GM18511 (cell line): Measurements from ENCODE around the gene PLXDC2.

ENCODE experiments used
- ATAC-seq: cut with Tn5 transposase; IDR thresholded peaks from one replicate; pipeline ENCODE4 v1.9.1; 2021; ENCODE audit warnings: mild to moderate bottlenecking, moderate library complexity; ENCODE audit not compliant: unreplicated experiment

Gene PLXDC2

GRCh38 chr10:19904202-19904661, 88.0 kb downstream of the PLXDC2 start:
- ATAC-seq: peak; percentile 97

- ATAC-seq: no peak
Observed at GRCh38 chr10:19906108-19906791, 90.0 kb downstream of the PLXDC2 start.

- ATAC-seq: no peak
Observed at GRCh38 chr10:19908991-19909696, 92.9 kb downstream of the PLXDC2 start.

GRCh38 chr10:19911886-19912285, 95.7 kb downstream of the PLXDC2 start:
- no peak for ATAC-seq

GRCh38 chr10:19913987-19914386, 97.8 kb downstream of the PLXDC2 start:
- ATAC-seq: no peak

GRCh38 chr10:19915125-19915524, 98.9 kb downstream of the PLXDC2 start:
- ATAC-seq: no peak

- no peak for ATAC-seq
Observed at GRCh38 chr10:19915816-19916215, 99.6 kb downstream of the PLXDC2 start.

GRCh38 chr10:19917751-19918478, 101.7 kb downstream of the PLXDC2 start:
- no peak for ATAC-seq

GRCh38 chr10:19918794-19919193, 102.6 kb downstream of the PLXDC2 start:
- ATAC-seq: no peak

- ATAC-seq: no peak
Observed at GRCh38 chr10:19919671-19920070, 103.4 kb downstream of the PLXDC2 start.

- ATAC-seq: no peak
Observed at GRCh38 chr10:19920075-19920726, 104.0 kb downstream of the PLXDC2 start.

GRCh38 chr10:19921300-19922140, 105.3 kb downstream of the PLXDC2 start:
- ATAC-seq: no peak

- no peak for ATAC-seq
Observed at GRCh38 chr10:19922236-19922963, 106.2 kb downstream of the PLXDC2 start.

GRCh38 chr10:19925064-19925463, 108.8 kb downstream of the PLXDC2 start:
- no peak for ATAC-seq

GRCh38 chr10:19928936-19929335, 112.7 kb downstream of the PLXDC2 start:
- no peak for ATAC-seq

GRCh38 chr10:19929506-19930140, 113.4 kb downstream of the PLXDC2 start:
- no peak for ATAC-seq

GRCh38 chr10:19930936-19931893, 115.0 kb downstream of the PLXDC2 start:
- peak; percentile 67 for ATAC-seq
